Ureter (tissue), 1 donor: ENCODE measurements around the gene GBA2. TPM values are rescaled to one million over a fixed set of nuclear protein-coding genes. Genes with fewer than 3 reads are reported as not detected.

Experiments used
- DNase-seq: peaks from one replicate; pipeline ENCODE4 v3.0.0-alpha.2; 2020; ENCODE audit warnings: low spot score
- total RNA-seq: library from RNA; stranded (reverse); gene quantifications from one replicate; pipeline ENCODE4 v1.2.4, GENCODE V29; 2023
- donor health status: DM: yes; HTN: yes; CAD: no.

The GBA2 gene
- total RNA-seq, 1 donor from 2014 or later, result 108 TPM

DNA sequence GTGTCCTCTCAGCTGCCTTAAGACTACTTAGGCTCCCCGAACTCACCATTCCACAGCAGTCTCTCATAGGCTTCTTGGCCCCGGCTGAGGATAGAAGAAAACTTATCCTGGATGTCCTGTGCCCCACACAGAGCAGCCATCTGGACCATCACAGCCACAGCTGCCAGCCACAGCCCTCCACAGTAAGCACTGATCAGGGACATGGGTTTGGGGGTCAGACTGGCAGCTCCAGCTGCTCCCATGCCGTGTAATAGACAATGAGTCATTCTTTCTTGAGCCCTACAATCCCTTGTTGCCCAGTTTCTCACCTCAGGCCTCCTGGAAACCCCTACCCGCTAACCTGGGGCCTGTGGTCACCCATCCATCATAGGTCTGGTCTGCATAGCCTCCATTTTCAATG lies 10.8 kb downstream of the GBA2 start:
- DNase-seq, result no peak

DNA sequence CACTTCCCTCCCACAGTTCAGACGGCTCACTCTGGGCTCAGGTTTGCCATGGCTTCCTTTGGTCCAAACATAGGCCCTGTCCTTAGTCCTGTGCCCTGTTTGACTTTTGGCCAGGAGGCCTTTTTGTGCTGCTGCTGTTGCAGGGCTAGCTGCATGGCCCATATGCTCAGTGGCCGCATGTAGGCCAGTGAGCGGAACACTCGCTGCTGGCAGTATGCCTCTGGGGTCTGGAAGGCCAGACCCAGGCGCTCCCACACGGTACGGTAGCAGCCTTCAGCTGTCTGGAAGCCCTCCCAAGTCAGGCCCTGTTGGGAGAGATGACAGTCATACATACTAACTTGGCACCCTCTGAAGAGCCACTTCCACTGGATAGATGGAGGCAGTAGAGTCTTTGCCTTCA lies 11.9 kb downstream of the GBA2 start:
- no peak for DNase-seq

DNA sequence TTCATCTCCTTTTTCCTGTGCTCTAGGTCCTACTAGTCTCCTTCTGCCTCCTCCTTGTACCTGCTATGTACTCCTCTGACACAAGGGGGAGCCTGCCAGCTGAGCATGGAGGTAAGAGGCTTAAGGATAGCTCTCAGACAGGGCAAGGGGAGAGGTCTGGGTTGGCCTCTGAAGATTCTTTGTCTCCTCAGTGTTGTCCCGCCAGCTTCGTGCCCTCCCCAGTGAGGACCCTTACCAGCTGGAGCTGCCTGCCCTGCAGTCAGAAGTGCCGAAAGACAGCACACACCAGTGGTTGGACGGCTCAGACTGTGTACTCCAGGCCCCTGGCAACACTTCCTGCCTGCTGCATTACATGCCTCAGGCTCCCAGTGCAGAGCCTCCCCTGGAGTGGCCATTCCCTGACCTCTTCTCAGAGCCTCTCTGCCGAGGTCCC lies 12.8 kb downstream of the GBA2 start:
- DNase-seq, result peak; percentile 75

DNA sequence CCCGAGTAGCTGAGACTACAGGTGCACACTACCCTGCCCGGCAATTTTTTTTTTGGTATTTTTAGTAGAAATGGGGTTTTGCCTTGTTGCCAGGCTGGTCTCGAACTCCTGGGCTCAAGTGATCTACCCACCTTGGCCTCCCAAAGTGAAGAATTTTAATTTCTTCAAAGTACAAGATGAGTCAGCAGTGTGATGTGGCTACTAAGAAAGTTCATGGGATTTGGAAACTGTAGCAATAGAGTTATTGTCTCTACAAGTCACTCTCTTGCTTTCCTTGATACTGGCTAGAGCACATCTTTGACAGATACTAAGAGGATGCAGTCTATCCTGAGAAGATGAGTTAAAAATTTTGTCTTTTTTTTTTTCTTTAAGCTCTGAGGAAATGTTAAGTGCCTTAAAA lies 14.9 kb downstream of the GBA2 start:
- no peak for DNase-seq

DNA sequence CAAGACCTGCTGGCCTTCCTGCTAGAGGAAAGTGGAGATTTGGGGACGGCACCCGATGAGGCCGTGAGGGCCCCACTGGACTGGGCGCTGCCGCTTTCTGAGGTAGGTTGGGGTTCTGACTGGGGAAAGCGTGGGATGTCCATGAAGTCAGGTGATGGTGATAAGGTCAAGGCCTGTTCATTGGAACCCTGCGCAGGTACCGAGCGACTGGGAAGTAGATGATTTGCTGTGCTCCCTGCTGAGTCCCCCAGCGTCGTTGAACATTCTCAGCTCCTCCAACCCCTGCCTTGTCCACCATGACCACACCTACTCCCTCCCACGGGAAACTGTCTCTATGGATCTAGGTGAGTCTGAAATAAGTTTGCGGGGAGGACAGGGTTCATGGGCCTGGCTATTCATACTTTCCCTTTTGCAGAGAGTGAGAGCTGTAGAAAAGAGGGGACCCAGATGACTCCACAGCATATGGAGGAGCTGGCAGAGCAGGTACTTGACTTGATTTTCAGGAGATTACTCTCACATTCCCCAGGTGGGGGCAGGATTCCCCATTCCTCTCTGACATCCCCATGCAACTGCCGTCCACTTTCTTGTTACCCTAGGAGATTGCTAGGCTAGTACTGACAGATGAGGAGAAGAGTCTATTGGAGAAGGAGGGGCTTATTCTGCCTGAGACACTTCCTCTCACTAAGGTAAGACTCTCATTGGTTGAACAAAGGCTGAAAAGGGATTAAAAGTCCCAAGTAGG lies 16.1 kb downstream of the GBA2 start:
- no peak for DNase-seq

DNA sequence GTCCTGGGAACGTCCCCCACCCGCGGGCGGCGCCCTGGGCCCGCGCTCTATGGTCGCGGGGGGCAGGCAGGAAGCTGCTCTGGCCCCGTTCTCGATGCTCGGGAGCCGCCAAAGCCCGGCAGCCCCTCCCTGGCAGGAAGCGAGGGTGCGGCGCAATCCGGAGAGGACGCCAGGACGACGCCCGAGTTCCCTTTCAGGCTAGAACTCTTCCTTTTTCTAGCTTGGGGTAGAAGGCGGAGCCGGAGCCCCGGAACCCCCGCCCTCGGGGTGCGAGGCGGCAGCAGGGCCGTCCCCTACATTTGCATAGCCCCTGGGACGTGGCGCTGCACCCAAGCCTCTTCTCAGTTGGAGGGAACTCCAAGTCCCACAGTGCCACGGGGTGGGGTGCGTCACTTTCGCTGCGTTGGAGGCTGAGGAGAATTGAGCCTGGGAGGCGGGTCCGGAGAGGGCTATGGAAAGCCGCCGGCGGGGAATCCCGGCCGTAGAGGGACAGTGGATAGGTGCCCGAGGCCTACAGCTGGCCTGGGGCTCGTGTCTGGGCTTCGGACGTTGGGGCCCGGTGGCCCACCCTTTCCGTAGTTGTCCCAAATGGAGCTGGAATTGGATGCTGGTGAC lies 16.7 kb downstream of the GBA2 start, which contains the start of the genes CREB3 and TLN1:
Gene CREB3 (plus strand): TSS at position 482 of the 615 bp plus-strand sequence. CDS start 107 bp downstream, at position 589.
Gene TLN1 (minus strand): TSS at position 11 of the 615 bp plus-strand sequence. CDS start 6,501 bp downstream, outside the sequence.
- peak; percentile 99 for DNase-seq

DNA sequence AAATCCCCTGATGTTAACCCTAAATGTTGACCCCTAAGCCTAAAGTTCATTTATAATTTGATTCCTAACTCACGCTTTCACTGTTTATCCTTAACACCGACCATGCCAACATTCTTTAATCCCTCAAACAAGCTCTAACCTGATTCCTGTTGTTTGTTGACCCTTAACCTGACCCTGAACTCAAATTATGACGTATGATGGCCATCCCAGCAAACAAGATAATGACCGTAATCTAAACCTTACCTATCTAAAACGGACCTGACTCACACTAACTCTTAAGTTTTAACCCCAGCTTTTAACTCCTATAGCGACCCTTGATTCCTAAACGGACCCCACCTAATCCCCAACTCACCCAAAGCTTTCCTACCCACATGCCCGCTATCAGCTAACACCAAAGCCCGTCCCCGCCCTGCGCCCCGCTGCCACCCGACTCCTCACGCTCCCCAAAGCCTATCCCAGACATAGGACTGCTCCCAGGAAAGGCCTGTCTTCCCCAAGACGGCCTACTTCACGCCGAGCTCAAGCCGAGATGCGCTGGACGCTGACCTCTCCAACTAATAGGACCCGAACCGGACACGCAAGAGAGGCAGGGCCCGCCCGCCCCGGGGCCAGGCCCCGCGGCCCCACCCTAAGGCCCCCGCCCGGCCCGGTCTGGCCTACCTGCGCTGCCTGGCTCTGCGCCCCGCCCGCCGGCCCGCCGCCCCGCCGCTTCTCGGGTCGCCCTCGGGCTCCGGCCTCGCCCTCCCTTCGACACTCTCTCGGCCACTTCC lies 17.4 kb downstream of the GBA2 start:
- no peak for DNase-seq

DNA sequence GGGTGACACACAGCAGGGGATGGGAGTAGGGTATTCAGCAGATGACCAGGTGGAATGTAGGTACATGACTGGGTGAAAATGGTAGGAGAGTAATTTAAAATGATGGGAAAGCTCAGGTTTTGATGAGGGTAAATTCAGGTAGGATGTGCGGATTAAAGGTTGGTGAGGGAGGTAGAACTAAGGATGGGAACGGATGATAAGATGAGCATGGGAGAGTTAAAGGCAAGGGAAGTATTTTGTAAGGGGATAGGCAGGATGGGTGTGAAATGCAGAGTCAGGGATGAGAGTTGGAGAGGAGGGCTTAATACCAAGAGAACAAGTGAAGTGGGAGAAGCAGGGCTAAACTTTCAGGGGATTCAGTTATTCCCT lies 18.6 kb downstream of the GBA2 start:
- DNase-seq, result no peak

DNA sequence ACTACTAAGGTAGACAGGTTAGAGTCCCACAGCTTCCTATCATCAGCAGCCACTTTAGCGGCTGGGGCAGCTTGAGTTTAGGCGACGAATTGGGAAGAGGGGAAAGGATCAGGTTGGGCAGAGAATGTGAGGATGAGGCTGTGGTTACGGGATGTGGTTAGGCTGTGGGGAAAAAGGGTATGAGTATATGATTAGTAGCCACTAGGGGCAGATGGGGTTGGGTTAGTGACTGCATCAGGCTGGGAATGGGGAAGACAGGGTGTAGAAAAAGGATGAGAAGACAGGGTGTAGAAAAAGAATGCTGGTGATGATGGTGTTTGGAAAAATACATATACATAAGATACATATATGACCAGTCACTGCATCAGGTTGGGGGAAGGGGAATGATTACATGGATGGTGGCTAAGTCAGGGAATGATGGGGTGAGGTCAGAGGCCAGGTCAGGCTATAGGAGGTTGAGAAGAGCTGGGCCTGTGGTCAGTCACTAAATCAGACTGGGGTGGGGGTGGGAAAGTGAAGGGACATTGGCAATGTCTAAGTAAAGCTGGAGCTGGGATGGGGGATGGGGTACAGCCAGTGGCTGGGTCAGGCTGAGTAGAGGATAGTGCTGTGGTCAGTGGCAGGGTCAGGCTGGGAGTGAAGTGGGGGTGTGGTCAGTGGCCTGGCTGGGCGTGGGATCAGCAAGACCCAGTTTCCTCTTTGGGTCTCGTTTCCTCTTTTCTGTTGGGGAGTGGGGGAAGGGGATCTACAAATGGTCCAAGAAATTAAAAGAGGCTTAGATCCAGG lies 19.1 kb downstream of the GBA2 start:
- peak; percentile 64 for DNase-seq

DNA sequence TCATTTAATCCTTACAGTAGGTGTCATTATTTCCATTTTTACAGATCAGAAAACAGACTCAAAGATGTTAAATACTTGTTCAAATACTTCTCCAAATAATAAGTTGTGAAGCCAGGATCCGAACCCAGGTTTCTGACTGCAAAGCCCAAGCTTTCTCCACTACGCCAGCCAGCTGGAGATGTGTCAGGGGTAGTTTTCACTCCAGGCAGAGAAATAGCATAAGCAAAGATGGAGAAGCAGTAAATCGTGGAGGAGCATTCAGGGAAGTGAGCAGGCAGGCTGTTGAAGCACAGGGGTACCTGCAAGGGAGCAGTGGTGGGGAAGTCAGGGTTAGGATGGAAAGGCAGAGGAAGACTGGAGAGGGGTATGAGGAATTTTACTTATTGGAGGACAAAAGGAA lies 19.9 kb downstream of the GBA2 start:
- DNase-seq, result no peak

DNA sequence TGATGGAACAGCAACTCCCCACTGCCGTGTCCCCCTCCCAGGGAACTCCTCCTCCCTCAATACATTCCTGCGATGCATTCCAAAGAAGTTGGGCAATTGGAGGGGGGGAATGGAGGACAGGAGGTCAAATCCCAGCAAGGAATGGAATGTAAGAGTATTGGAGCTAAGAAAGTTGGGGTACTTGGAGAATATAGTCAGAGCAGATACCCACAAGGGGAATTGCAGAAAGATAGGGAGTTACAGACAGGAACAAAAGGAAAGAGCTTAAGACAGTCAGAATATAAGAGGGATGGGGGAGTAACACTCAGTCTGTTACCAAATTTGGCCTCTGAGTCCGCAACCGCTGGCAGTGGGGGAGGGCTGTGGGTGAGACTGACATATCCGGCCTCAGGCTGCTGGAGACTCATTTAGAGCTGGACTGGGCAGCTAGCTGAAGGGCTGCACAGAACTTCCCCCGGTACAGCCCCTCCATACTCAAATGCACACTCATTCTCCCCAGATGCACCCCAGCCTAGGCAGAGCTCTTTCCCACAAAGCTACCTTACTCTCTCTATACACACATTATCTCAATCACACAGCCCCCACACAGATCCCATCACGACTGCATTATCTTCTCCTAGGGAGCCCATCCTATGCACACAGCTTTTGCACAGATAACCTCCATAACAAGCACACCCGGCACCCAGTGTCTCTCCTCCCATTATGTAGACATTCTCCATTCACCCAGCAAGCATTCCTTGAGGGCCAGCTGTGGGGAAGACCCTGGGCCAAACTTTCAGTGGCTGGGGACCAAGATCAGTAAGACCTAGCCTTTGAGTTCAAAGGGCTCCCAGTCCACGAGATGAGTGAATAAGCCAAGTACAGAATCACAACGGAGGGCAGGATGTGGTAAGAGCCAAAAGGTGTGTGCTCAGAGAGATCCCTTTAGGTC lies 20.7 kb downstream of the GBA2 start:
- DNase-seq, result peak; percentile 82

DNA sequence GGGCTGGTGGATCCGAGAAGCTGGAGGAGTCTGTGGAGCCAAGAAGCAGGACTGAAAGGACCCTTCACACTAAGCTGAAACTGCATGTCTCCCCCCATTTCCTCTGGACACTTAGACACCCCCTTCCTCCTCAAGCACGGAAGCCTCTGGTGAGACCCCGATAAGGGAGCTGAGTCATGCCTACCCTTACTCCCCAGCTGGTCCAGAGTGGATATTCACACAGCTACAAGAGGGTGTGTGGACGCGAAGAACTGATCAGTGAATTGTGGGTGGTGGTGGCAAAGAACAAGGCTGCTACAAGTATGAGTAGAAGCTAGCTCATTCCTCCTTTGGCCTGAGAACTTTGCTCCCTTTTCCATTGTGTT lies 21.4 kb downstream of the GBA2 start:
- no peak for DNase-seq

DNA sequence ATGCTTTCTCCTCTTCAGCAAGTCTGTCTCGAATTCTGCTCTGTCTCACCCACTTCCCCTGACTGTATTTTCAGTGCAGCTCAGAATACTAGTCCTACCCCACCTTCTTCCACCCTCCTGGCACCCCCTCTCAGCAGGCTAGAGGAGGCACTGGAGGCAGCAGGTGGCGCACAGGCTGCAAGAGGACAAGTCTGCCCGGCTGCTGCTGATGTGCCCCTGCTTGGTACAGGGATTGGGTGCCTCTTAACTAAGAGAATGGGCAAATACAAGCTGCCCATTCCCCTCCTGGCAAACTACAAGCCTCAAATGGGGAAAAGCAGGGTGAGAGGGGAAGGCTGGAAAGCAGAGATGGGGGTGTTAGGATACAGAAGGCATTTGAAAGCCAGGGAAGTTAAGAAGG lies 22.1 kb downstream of the GBA2 start:
- DNase-seq, result no peak

DNA sequence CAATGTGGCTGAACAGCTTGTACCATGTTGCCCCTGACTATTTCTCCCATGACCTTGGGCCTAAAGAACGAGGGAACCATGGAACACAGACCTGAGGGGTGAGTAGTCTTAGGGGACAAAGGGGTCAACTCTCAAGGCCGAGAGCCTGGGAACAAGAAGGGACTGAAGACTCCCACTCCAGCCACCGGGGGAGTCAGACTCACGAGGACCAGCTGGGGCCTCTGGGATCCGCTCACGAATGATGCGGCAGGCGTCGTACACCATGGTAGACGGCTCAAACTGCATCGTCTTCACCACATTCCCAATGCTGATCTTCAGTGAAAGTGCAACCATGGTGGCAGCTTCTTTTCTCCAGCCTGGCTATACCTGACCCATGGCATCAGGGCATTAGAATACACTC lies 23.7 kb downstream of the GBA2 start:
- DNase-seq, result no peak

DNA sequence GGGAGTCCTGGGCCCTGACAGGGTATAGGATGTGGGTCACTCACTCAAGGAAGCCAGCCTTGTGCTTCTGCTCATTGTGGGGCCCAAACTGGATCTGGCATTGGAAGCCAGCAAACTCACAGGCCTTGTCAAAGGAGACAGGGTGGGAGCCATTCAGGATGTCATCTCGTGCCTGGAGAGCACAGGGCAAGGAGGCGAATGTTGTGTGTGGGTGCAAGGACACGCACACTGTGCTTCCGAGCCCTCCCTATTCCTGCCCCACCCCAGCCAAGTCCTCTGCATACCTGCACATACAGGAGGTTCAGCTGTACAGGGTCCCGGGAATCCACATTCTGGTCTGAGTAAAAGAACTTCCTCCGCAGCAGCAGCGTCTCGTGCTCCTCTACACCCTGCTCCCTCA lies 25.1 kb downstream of the GBA2 start:
- DNase-seq, result no peak

DNA sequence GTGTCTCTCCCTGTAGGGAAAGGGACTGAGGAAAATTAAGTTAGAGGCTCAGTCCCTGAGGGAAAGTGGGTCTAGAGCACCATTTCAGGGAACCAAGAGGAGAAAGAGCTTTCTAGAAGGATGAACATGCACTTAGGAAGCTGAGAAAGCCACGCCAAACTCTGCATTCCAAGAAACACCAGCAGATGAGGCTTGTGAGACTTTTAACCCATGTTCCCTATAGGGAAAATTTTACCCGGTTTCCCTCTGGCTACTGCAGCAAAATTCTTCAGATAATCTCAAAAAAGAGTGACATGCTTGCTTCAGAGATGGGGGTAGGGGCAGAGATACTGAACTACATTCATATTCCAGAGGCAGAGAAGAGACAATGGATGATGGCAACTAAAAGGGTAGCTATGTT lies 25.6 kb downstream of the GBA2 start:
- no peak for DNase-seq

DNA sequence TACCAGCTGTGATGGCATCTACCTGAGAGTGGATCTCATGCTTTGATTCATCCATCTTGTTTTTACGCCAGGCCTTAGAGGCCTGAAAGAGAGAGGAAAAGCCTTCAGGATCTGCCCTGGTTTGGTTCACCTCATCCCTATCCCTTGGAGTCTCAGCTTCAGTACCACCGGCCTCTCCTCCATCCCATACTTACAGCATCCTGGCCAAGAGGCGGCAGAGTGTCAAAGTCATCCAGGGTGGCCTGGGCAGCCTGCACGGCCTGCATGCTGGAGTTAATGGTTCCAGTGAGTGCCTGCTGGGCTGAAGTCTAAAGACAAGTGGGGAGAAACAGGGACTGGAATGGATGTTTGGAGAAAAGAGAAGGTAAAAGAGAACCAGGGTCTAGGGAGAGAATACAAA lies 29.5 kb downstream of the GBA2 start:
- no peak for DNase-seq

DNA sequence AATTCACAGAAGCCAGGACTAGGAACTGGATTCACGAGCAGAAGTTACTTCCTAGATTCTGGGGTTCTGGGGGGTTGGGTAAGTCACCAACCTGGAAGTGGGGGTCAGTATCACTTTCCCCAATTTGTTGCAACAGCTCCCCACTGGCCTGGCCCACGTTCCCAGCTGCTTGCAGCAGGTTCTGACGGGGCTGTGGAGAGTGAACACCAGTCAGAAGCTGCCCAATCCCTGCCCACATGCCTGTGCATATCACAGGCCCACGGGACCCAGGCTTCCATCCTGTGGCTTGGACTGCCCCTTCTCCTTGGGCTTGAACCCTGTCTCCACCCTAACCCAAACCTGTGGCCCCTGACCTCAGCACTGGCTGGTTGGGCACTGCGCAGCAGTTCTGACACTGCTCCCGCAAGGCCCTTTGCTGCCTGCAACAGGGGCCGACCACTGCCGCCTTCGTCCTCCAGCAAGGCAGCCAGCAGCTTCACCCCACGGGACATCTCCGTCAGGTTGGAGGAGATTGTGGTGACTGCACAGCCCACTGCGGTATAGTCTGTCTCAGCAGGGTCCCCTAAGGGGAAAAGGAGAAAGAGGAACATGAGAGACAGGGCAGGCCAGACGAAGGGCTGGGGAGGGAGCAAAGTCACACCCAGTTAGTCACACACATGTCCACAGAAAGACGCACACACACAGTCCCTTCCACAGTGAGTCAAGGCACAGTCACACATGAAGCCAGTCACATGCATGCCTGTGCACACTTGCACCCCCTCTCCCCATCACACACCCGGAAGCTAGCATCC lies 30.1 kb downstream of the GBA2 start:
- DNase-seq, result no peak

DNA sequence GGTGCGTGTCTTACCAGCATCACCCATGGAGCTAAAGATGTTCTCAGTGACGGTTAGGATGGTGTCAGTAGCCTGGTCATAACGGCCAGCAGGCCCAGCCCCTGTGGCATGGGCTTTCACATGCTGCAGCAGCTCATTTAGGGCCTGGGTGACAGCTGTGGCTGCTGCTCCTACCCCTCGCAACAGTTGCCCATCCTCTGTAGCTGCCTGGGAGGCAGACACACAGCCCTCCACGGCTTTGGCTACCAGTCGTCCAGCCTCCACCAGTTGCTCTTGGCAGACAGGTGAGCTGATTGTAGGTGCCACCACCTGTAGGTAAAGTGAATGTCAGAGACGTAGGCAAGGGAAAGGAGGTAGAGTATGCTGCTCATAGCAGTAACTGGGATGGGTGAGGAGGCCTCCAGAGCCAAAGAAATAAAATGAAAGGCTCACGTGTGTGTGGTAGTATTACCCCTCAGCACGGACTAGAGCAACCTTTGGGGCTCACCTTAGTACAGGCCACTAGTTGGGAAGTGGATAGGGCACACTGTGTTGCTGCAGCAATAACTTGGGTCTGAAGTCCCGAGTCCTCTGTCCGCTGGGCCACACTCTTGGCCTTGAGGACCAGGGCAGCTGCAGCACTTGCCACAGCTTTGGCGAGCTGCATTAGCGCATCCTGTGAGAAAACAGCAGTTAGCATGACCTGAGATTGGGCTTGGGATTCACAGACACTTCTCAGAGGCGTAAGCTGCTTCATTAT lies 31.7 kb downstream of the GBA2 start:
- DNase-seq, result no peak
